ENCODE results near the gene PARP8. TPM values are rescaled to one million over a fixed set of nuclear protein-coding genes. Genes with fewer than 3 reads are reported as not detected.

PARP8 gene
- total and polyA plus RNA-seq, 3 experiments from 2014 or later, result 55.4 to 142 (median 58.4) TPM

- no peaks in the 10 kb centered on the region for H3K9me3 Mint-ChIP-seq
- peak overlapping the region in 1 of 8 donors; percentile 19 for H3K27ac Mint-ChIP-seq
- H3K4me3 Mint-ChIP-seq, result no peak overlapping the region
- Histone ChIP-seq H3K36me3 (ENCODE audit: insufficient read depth, low read length) (peaks cover 19% of the 10 kb centered on the region), H3K27ac (ENCODE audit: low read depth, low read length) (no peak overlapping the region), H3K4me1 (ENCODE audit: insufficient read depth, low read length) (no peaks in the 10 kb centered on the region), H3K4me3 (ENCODE audit: low read length) (no peak overlapping the region), H3K9me3 (ENCODE audit: low read length) (no peaks in the 10 kb centered on the region), H3K27me3 (ENCODE audit: insufficient read depth, low read length, poor library complexity, severe bottlenecking) (no peaks in the 10 kb centered on the region)
- peaks cover 70 to 89% (median 78%) of the 10 kb centered on the region in 3 donors for H3K4me1 Mint-ChIP-seq
- CTCF ChIA-PET, result no interaction called here
- POLR2A ChIA-PET, result no interaction called here
- DNase-seq, result no peak
- H3K27me3 Mint-ChIP-seq, result no peaks in the 10 kb centered on the region
- H3K36me3 Mint-ChIP-seq, result peaks cover 17 to 85% (median 32%) of the 10 kb centered on the region in 3 donors
These were observed 96.9 kb downstream of the PARP8 start for GRCh38 chr5:50763351-50763750.

GRCh38 chr5:50763846-50764245, 97.4 kb downstream of the PARP8 start:
- POLR2A ChIA-PET, result interaction anchor here (0.6 kb wide), 1 partner anchor 351 kb away, joined by 3 read pairs; no protein-coding TSS in a partner anchor
- peaks cover 19% of the 10 kb centered on the region for H3K36me3 ChIP-seq (ENCODE audit: insufficient read depth, low read length)

GRCh38 chr5:50766042-50766441, 99.6 kb downstream of the PARP8 start:
- H3K27me3 ChIP-seq (ENCODE audit: insufficient read depth, low read length, poor library complexity, severe bottlenecking), result no peaks in the 10 kb centered on the region
- H3K4me1 ChIP-seq (ENCODE audit: insufficient read depth, low read length), result no peaks in the 10 kb centered on the region
- peak overlapping the region in 6 of 8 donors; percentile 44 to 82 (median 52) for H3K27ac Mint-ChIP-seq
- H3K9me3 ChIP-seq (ENCODE audit: low read length), result no peaks in the 10 kb centered on the region
- ChIA-PET POLR2A (no interaction called here), CTCF (no interaction called here)
- no peak for DNase-seq
- H3K27me3 Mint-ChIP-seq, result no peaks in the 10 kb centered on the region
- H3K4me1 Mint-ChIP-seq, result peaks cover 70 to 84% (median 76%) of the 10 kb centered on the region in 3 donors
- H3K27ac ChIP-seq (ENCODE audit: low read depth, low read length), result no peak overlapping the region
- no peak overlapping the region for H3K4me3 Mint-ChIP-seq
- H3K9me3 Mint-ChIP-seq, result no peaks in the 10 kb centered on the region
- peaks cover 24% of the 10 kb centered on the region for H3K36me3 ChIP-seq (ENCODE audit: insufficient read depth, low read length)
- H3K4me3 ChIP-seq (ENCODE audit: low read length), result no peak overlapping the region
- H3K36me3 Mint-ChIP-seq, result peaks cover 17 to 86% (median 31%) of the 10 kb centered on the region in 3 donors

More at GRCh38 chr5:50763846-50764245, 97.4 kb downstream of the PARP8 start:
- Histone ChIP-seq H3K9me3 (ENCODE audit: low read length) (no peaks in the 10 kb centered on the region), H3K4me3 (ENCODE audit: low read length) (no peak overlapping the region), H3K4me1 (ENCODE audit: insufficient read depth, low read length) (no peaks in the 10 kb centered on the region), H3K27ac (ENCODE audit: low read depth, low read length) (no peak overlapping the region), H3K27me3 (ENCODE audit: insufficient read depth, low read length, poor library complexity, severe bottlenecking) (no peaks in the 10 kb centered on the region)
- CTCF ChIA-PET, result no interaction called here
- H3K27me3 Mint-ChIP-seq, result no peaks in the 10 kb centered on the region
- peaks cover 17 to 85% (median 32%) of the 10 kb centered on the region in 3 donors for H3K36me3 Mint-ChIP-seq
- H3K27ac Mint-ChIP-seq, result peak overlapping the region in 6 of 8 donors; percentile 22 to 84 (median 40)
- H3K4me1 Mint-ChIP-seq, result peaks cover 70 to 89% (median 78%) of the 10 kb centered on the region in 3 donors
- peak overlapping the region in 1 of 7 donors; percentile 62 for H3K4me3 Mint-ChIP-seq
- no peak for DNase-seq
- no peaks in the 10 kb centered on the region for H3K9me3 Mint-ChIP-seq

- H3K27ac Mint-ChIP-seq, result peak overlapping the region in 5 of 8 donors; percentile 5 to 56 (median 55)
- Histone ChIP-seq H3K4me3 (ENCODE audit: low read length) (no peak overlapping the region), H3K36me3 (ENCODE audit: insufficient read depth, low read length) (peaks cover 24% of the 10 kb centered on the region), H3K27ac (ENCODE audit: low read depth, low read length) (no peak overlapping the region), H3K9me3 (ENCODE audit: low read length) (no peaks in the 10 kb centered on the region), H3K4me1 (ENCODE audit: insufficient read depth, low read length) (no peaks in the 10 kb centered on the region), H3K27me3 (ENCODE audit: insufficient read depth, low read length, poor library complexity, severe bottlenecking) (no peaks in the 10 kb centered on the region)
- H3K9me3 Mint-ChIP-seq, result no peaks in the 10 kb centered on the region
- no peak overlapping the region for H3K4me3 Mint-ChIP-seq
- CTCF ChIA-PET, result no interaction called here
- DNase-seq, result no peak
- H3K27me3 Mint-ChIP-seq, result no peaks in the 10 kb centered on the region
- POLR2A ChIA-PET, result no interaction called here
- peaks cover 17 to 86% (median 30%) of the 10 kb centered on the region in 3 donors for H3K36me3 Mint-ChIP-seq
- H3K4me1 Mint-ChIP-seq, result peaks cover 69 to 81% (median 73%) of the 10 kb centered on the region in 3 donors
These were observed 100.0 kb downstream of the PARP8 start for GRCh38 chr5:50766462-50766861.

- H3K9me3 ChIP-seq (ENCODE audit: low read length), result no peaks in the 10 kb centered on the region
- Mint-ChIP-seq H3K27me3 (no peaks in the 10 kb centered on the region), H3K4me3 (peak overlapping the region in 1 of 7 donors; percentile 30), H3K9me3 (no peaks in the 10 kb centered on the region), H3K27ac (peak overlapping the region; percentile 5 to 95 (median 56)), H3K36me3 (peaks cover 18 to 84% (median 30%) of the 10 kb centered on the region in 3 donors), H3K4me1 (peaks cover 66 to 79% (median 73%) of the 10 kb centered on the region in 3 donors)
- H3K4me1 ChIP-seq (ENCODE audit: insufficient read depth, low read length), result no peaks in the 10 kb centered on the region
- no peaks in the 10 kb centered on the region for H3K27me3 ChIP-seq (ENCODE audit: insufficient read depth, low read length, poor library complexity, severe bottlenecking)
- H3K27ac ChIP-seq (ENCODE audit: low read depth, low read length), result no peak overlapping the region
- H3K36me3 ChIP-seq (ENCODE audit: insufficient read depth, low read length), result peaks cover 24% of the 10 kb centered on the region
- ChIA-PET POLR2A (no interaction called here), CTCF (interaction anchor here (1.7 kb wide), 1 partner anchor 326 kb away, joined by 3 read pairs; the partner anchor contains the start of gene EMB)
- no peak for DNase-seq
- no peak overlapping the region for H3K4me3 ChIP-seq (ENCODE audit: low read length)
These were observed 100.5 kb downstream of the PARP8 start for GRCh38 chr5:50766967-50767366.

GRCh38 chr5:50767588-50767987, 101.2 kb downstream of the PARP8 start:
- Mint-ChIP-seq H3K4me3 (no peak overlapping the region), H3K4me1 (peaks cover 63 to 78% (median 71%) of the 10 kb centered on the region in 3 donors)

GRCh38 chr5:50768634-50769033, 102.2 kb downstream of the PARP8 start:
- no peak overlapping the region for H3K27ac ChIP-seq (ENCODE audit: low read depth, low read length)
- no peaks in the 10 kb centered on the region for H3K27me3 Mint-ChIP-seq
- ChIA-PET CTCF (interaction anchor here (1.7 kb wide), 1 partner anchor 328 kb away, joined by 3 read pairs; the partner anchor contains the start of gene EMB), POLR2A (no interaction called here)
- peaks cover 66 to 80% (median 76%) of the 10 kb centered on the region in 3 donors for H3K4me1 Mint-ChIP-seq
- peaks cover 23 to 82% (median 34%) of the 10 kb centered on the region in 3 donors for H3K36me3 Mint-ChIP-seq
- H3K27me3 ChIP-seq (ENCODE audit: insufficient read depth, low read length, poor library complexity, severe bottlenecking), result no peaks in the 10 kb centered on the region
- no peaks in the 10 kb centered on the region for H3K4me1 ChIP-seq (ENCODE audit: insufficient read depth, low read length)
- H3K9me3 Mint-ChIP-seq, result peaks cover 0 to 3% (median 0%) of the 10 kb centered on the region in 5 donors
- H3K4me3 ChIP-seq (ENCODE audit: low read length), result no peak overlapping the region
- no peak overlapping the region for H3K4me3 Mint-ChIP-seq
- peaks cover 16% of the 10 kb centered on the region for H3K36me3 ChIP-seq (ENCODE audit: insufficient read depth, low read length)
- DNase-seq, result no peak
- peak overlapping the region in 5 of 8 donors; percentile 13 to 68 (median 30) for H3K27ac Mint-ChIP-seq
- H3K9me3 ChIP-seq (ENCODE audit: low read length), result no peaks in the 10 kb centered on the region

More at GRCh38 chr5:50767588-50767987, 101.2 kb downstream of the PARP8 start:
- DNase-seq, result no peak
- no peaks in the 10 kb centered on the region for H3K27me3 Mint-ChIP-seq
- CTCF ChIA-PET, result interaction anchor here (1.7 kb wide), 1 partner anchor 327 kb away, joined by 3 read pairs; the partner anchor contains the start of gene EMB
- H3K36me3 Mint-ChIP-seq, result peaks cover 17 to 83% (median 27%) of the 10 kb centered on the region in 3 donors
- peak overlapping the region in 7 of 8 donors; percentile 3 to 30 (median 13) for H3K27ac Mint-ChIP-seq
- Histone ChIP-seq H3K27me3 (ENCODE audit: insufficient read depth, low read length, poor library complexity, severe bottlenecking) (no peaks in the 10 kb centered on the region), H3K9me3 (ENCODE audit: low read length) (no peaks in the 10 kb centered on the region), H3K4me1 (ENCODE audit: insufficient read depth, low read length) (no peaks in the 10 kb centered on the region), H3K4me3 (ENCODE audit: low read length) (no peak overlapping the region), H3K36me3 (ENCODE audit: insufficient read depth, low read length) (peaks cover 24% of the 10 kb centered on the region), H3K27ac (ENCODE audit: low read depth, low read length) (no peak overlapping the region)
- POLR2A ChIA-PET, result no interaction called here
- H3K9me3 Mint-ChIP-seq, result no peaks in the 10 kb centered on the region

GRCh38 chr5:50770441-50770840, 104.0 kb downstream of the PARP8 start:
- POLR2A ChIA-PET, result no interaction called here
- Histone ChIP-seq H3K4me3 (ENCODE audit: low read length) (no peak overlapping the region), H3K9me3 (ENCODE audit: low read length) (no peaks in the 10 kb centered on the region), H3K4me1 (ENCODE audit: insufficient read depth, low read length) (no peaks in the 10 kb centered on the region), H3K27ac (ENCODE audit: low read depth, low read length) (no peak overlapping the region), H3K27me3 (ENCODE audit: insufficient read depth, low read length, poor library complexity, severe bottlenecking) (no peaks in the 10 kb centered on the region), H3K36me3 (ENCODE audit: insufficient read depth, low read length) (peaks cover 5% of the 10 kb centered on the region)
- peaks cover 29 to 85% (median 35%) of the 10 kb centered on the region in 3 donors for H3K36me3 Mint-ChIP-seq
- peaks cover 0 to 5% (median 2%) of the 10 kb centered on the region in 5 donors for H3K9me3 Mint-ChIP-seq
- no peak overlapping the region for H3K4me3 Mint-ChIP-seq
- H3K27me3 Mint-ChIP-seq, result peaks cover 0 to 3% of the 10 kb centered on the region in 2 donors
- H3K27ac Mint-ChIP-seq, result peak overlapping the region in 6 of 8 donors; percentile 22 to 70 (median 54)
- DNase-seq, result no peak
- H3K4me1 Mint-ChIP-seq, result peaks cover 59 to 74% (median 73%) of the 10 kb centered on the region in 3 donors
- CTCF ChIA-PET, result no interaction called here
